DND-41 (cell line): Measurements from ENCODE around the gene ENO4.

Experiments used
- ATAC-seq: fragments of 200-7000 bp; cut with Tn5 transposase; 3 replicates; pipeline ENCODE4 v1.9.1; 2021; ENCODE audit warnings: low read depth; ENCODE audit not compliant: insufficient read depth
- DNase-seq: peaks from one replicate; pipeline ENCODE4 v3.0.0-alpha.2; 2020
- H2AFZ ChIP-seq: 2 replicates; pipeline ENCODE4 v1.6.0; 2012; ENCODE audit warnings: low read depth, low read length
- H3K27ac ChIP-seq: 2 replicates; pipeline ENCODE4 v1.5.1; 2012; ENCODE audit warnings: low read length, inconsistent platforms
- H3K27me3 ChIP-seq: fragments of 200-600 bp; sonication (generic); 2 replicates; pipeline ENCODE4 v1.6.0; 2012; ENCODE audit warnings: low read length, mild to moderate bottlenecking, inconsistent platforms; ENCODE audit not compliant: insufficient read depth, poor library complexity
- H3K36me3 ChIP-seq: 2 replicates; pipeline ENCODE4 v1.5.1; 2012; ENCODE audit warnings: low read length, inconsistent platforms; ENCODE audit not compliant: insufficient read depth
- H3K4me1 ChIP-seq: 2 replicates; pipeline ENCODE4 v1.5.1; 2012; ENCODE audit warnings: mild to moderate bottlenecking, low read length; ENCODE audit not compliant: insufficient read depth
- H3K4me2 ChIP-seq: 2 replicates; pipeline ENCODE4 v1.6.0; 2012; ENCODE audit warnings: mild to moderate bottlenecking, moderate library complexity, low read length, inconsistent platforms; ENCODE audit not compliant: insufficient read depth
- H3K4me3 ChIP-seq, 2 experiments: fragments of 200-600 bp in 1 of 2; shearing (Covaris generic) in 1 of 2; 2 replicates each; pipeline ENCODE4 v1.5.1; 2012 to 2016; ENCODE audit warnings: inconsistent platforms in 2 of 2, low read length in 2 of 2, mild to moderate bottlenecking in 2 of 2, low read depth in 1 of 2, moderate library complexity in 1 of 2
- H3K79me2 ChIP-seq: 2 replicates; pipeline ENCODE4 v1.6.0; 2012; ENCODE audit warnings: low read length, inconsistent platforms; ENCODE audit not compliant: insufficient read depth
- H3K9ac ChIP-seq: 2 replicates; pipeline ENCODE4 v1.6.0; 2012; ENCODE audit warnings: low read depth, mild to moderate bottlenecking, inconsistent platforms, low read length, moderate library complexity
- H3K9me3 ChIP-seq: 2 replicates; pipeline ENCODE4 v1.5.1; 2012; ENCODE audit warnings: low read length, moderate library complexity, mild to moderate bottlenecking, inconsistent platforms; ENCODE audit not compliant: insufficient read depth, severe bottlenecking
- H4K20me1 ChIP-seq: 2 replicates; pipeline ENCODE4 v1.6.0; 2012; ENCODE audit warnings: low read length; ENCODE audit not compliant: insufficient read depth
- CTCF ChIP-seq: IDR thresholded peaks from 2 replicates; pipeline ENCODE4 v1.5.1; 2012; ENCODE audit warnings: borderline replicate concordance, low read length, moderate library complexity, mild to moderate bottlenecking; ENCODE audit not compliant: poor library complexity, severe bottlenecking; ENCODE audit errors: extremely low read depth
- EZH2 ChIP-seq: IDR thresholded peaks from 3 replicates; pipeline ENCODE4 v1.6.1; 2012; ENCODE audit warnings: borderline replicate concordance, low read depth, mild to moderate bottlenecking, moderate library complexity, low read length, inconsistent platforms; ENCODE audit not compliant: severe bottlenecking

The ENO4 gene

GRCh38 chr10:116835658-116836057 is 13.6 kb upstream of the ENO4 start:
- H3K79me2 ChIP-seq = no peaks in the 10 kb centered on the region
- no peaks in the 10 kb centered on the region for H3K4me1 ChIP-seq
- no peak overlapping the region for H3K4me2 ChIP-seq
- peaks cover 4% of the 10 kb centered on the region for H3K27me3 ChIP-seq
- H3K4me3 ChIP-seq = no peak overlapping the region
- H3K9me3 ChIP-seq = no peaks in the 10 kb centered on the region
- no peak overlapping the region for H3K27ac ChIP-seq
- no peak overlapping the region for H3K9ac ChIP-seq
- ATAC-seq (no peak), DNase-seq (no peak)
- no peaks in the 10 kb centered on the region for H4K20me1 ChIP-seq
- no peak overlapping the region for H2AFZ ChIP-seq
- H3K36me3 ChIP-seq = no peaks in the 10 kb centered on the region
- TF ChIP-seq CTCF = no peak
- no peak for TF ChIP-seq EZH2

- no peak for TF ChIP-seq CTCF
- TF ChIP-seq EZH2 = no peak
- no peak overlapping the region for H3K27ac ChIP-seq
- H3K36me3 ChIP-seq = no peaks in the 10 kb centered on the region
- H3K4me1 ChIP-seq = no peaks in the 10 kb centered on the region
- peaks cover 4% of the 10 kb centered on the region for H3K27me3 ChIP-seq
- DNase-seq (no peak), ATAC-seq (no peak)
- no peaks in the 10 kb centered on the region for H4K20me1 ChIP-seq
- no peak overlapping the region for H3K9ac ChIP-seq
- no peaks in the 10 kb centered on the region for H3K79me2 ChIP-seq
- no peak overlapping the region for H2AFZ ChIP-seq
- H3K4me3 ChIP-seq = no peak overlapping the region
- no peak overlapping the region for H3K4me2 ChIP-seq
- H3K9me3 ChIP-seq = no peaks in the 10 kb centered on the region
These were observed 13.2 kb upstream of the ENO4 start for GRCh38 chr10:116836083-116836482.

DNA sequence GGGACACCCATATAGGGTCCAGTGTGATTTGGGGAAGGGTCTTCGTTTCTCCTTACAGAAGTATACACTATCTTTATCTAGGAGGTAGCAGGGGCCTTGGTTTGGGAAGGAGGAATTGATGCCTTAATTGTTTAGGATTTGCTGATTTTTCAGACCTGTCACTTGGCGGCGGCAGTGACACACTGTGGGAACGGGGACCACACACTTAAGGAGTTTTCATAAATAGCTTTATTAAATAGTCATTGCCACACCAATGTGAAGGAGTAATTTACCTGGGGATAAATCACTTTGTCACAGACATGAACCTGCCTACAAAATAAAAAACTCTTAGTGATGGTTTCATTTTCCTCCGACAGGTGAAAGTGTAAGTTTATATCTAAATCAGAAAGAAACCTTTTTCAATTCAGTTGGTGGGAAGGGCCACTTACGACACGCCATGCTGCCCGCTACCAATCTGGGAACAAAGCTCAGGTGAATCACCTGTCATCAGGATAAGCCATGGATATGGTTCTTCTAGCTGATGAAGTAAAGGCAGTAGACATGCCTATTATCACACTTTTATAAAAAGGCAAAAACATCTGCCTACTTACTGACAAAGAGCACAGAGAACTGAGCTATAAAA is 12.3 kb upstream of the ENO4 start:
- no peaks in the 10 kb centered on the region for H3K4me1 ChIP-seq

More for the DNA sequence above, 12.3 kb upstream of the ENO4 start:
- no peaks in the 10 kb centered on the region for H3K79me2 ChIP-seq
- DNase-seq = no peak
- H3K36me3 ChIP-seq = no peaks in the 10 kb centered on the region
- no peak overlapping the region for H3K9ac ChIP-seq
- H3K4me2 ChIP-seq = no peak overlapping the region
- H2AFZ ChIP-seq = no peak overlapping the region
- peaks cover 4% of the 10 kb centered on the region for H3K27me3 ChIP-seq
- TF ChIP-seq EZH2 (no peak), CTCF (no peak)
- no peak overlapping the region for H3K4me3 ChIP-seq
- no peaks in the 10 kb centered on the region for H3K9me3 ChIP-seq
- H3K27ac ChIP-seq = no peak overlapping the region
- no peak for ATAC-seq
- no peaks in the 10 kb centered on the region for H4K20me1 ChIP-seq
